Stimulated activated CD8-positive, alpha-beta memory T cell treated with anti-CD3 and anti-CD28 coated beads, Interleukin-7, amount 100 ng/mL, for 1 hour (primary cell): Measurements from ENCODE around the gene TP53INP2.
"Not testable (repeated sequence)": the region's sequence is repeated elsewhere in the genome, so short reads cannot be mapped to it uniquely, and the experiment has no call there.

Source experiments
- DNase-seq, 2 donors: peaks; one replicate each; pipeline ENCODE4 v3.0.0-alpha.2; 2020; ENCODE audit warnings: low read depth in 2 of 2

TP53INP2 gene

DNA sequence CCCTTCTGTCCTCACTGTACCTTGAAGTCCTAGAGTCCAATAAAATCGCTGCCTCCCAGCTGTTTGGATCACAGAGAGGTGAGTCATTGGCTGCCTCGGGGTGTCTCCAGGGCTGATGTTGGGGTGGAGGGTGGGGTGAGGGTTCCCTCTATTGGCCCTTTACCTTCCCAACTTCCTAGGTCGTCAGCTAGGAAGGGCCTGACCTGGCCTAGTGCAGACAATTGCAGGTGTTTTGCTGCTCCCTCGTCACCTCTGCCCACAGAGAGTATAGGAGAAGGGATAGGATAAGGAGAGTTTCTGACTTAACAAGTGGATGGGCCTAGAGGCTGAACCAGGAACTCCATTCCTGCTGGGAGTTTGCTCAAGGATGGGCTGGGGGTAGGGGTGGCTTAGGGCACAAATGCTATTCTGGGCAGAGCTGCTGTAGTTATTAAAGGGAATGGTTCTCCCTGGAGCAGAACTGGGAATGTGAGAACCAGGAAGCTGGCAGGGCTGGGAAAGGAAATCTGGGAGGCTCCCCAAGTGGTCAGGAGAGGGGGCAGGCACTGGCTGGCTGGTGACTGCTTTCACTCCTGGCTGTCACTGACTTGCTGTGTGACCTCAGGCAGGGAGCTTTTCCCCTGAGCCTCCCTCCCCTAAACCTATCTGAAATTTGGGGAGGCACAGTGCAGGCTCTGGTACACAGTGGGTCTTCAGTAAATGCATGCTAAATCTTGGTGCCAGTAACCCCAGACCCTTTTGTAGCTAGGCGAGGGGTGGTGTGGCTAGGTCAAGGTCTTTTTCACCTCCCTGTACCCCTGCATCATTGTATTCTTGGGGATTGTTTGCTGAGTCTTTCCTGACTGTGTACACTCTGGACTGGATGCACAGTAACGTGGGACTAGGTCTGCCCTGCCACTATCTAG lies 1.5 kb downstream of the TP53INP2 start:
- no peak for DNase-seq

DNA sequence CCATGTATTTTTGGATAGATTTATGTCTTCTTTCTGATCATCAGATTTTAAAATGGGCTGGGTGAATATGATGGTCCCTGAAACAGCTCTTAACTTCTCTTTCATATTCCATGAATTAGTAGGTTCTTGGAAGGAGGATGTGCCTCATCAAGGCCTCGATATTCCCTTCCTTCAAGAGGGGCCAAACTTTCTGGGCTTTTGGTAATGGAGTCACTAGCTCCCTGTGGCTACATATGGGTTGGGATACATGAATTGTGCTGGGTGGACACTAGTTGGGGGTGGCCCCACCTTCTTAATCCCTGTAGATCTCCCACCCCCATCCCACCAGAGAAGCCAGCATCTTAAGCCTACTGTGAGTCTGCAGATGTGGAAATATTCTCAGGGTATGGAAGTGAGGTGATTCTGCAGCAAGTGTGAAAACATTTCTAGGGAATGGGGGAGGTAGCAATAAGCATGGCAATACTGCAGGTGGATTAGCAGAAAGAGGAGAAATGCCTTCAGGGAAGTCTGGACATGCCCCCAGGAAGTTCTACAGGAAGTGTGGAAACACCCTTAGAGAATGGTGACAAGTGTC lies 2.2 kb downstream of the TP53INP2 start:
- no peak for DNase-seq

DNA sequence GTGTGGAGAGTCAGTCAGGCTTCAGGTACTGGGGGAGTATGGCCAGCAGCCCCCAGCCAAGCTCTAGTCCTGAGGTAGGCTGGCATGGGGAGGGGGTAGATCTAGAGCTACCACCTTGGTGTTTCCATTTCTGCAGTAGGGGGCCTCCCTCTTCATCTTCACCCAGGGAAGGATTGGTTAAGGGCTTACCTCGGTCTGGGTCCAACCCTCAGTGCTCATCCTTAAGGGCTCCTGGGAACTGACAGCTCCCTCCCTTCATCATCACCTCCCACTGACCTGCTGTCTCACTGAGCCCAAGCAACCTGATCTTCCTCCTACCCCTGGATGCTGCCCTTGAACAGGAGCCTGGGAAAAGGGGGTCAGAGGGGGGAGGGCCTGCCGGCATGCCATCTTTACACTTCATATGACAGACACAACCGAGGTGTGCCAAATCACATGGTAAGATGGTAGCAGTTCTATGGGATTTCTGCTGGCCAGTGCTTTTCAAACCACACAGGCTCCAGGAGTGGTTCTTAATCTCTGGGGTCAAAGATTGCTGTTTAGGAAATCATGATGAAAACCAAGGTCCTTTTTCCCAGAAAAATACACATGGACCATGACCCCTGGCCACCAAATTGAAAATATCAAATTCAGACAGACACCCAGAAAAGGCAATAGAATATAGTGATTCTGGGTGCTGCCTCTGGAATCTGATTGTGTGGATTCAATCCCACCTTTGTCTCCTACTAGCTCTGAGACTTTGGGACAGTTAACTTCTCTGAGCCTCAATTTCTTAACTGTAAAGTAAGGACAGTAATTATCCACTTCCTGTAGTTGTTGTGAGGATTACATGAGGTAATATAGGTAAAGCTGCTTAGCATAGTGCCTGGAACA lies 3.0 kb downstream of the TP53INP2 start:
- DNase-seq, result no peak

DNA sequence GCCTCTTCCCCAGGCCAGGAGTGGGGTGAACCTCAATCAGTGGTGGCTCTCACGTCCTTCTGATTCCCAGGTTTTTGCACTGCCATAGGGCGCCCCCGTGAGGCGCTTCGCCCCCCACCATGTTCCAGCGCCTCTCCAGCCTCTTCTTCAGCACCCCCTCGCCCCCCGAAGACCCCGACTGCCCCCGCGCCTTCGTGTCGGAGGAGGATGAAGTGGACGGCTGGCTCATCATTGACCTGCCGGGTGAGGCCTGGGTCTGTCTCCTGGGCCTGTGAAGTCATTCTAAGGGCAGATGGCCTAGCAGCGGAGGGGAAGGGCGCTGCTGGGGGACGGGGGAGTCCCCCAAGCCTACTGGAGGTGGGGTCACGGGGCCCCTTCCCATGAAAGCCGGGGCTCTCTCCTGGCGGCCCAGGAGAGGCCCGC lies 4.5 kb downstream of the TP53INP2 start:
- peak; percentile 20 to 32 for DNase-seq

DNA sequence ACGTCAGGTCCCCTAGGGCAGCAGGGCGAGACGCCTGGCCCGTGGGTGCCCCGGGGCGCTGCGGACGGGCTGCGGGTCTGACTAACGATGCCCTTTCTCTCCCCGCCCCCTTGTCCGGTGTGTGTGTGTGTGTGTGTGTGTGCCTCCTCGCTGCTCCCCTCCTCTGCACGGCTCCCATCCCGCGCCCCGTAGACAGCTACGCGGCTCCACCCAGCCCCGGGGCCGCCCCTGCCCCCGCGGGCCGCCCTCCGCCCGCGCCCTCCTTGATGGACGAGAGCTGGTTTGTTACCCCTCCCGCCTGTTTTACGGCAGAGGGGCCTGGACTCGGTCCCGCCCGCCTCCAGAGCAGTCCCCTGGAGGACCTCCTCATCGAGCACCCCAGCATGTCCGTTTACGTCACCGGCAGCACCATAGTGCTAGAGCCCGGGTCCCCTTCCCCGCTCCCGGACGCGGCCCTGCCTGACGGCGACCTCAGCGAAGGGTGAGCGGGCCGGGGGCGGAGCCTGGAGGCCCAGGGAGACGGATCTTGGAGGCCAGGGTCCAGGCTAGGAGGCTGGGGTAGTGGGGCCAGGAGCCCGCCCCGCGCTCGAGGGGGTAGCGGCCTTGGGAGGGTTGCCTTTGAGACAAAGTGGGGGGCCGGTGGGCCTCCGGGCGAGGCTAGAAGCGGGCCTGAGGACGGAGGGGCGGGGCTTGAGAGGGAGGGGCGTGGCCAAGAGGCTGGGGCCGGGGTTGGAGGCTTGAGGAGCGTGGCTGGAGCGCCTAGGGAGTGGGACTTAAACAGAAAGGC lies 5.1 kb downstream of the TP53INP2 start:
- DNase-seq, result peak; percentile 49 to 59

DNA sequence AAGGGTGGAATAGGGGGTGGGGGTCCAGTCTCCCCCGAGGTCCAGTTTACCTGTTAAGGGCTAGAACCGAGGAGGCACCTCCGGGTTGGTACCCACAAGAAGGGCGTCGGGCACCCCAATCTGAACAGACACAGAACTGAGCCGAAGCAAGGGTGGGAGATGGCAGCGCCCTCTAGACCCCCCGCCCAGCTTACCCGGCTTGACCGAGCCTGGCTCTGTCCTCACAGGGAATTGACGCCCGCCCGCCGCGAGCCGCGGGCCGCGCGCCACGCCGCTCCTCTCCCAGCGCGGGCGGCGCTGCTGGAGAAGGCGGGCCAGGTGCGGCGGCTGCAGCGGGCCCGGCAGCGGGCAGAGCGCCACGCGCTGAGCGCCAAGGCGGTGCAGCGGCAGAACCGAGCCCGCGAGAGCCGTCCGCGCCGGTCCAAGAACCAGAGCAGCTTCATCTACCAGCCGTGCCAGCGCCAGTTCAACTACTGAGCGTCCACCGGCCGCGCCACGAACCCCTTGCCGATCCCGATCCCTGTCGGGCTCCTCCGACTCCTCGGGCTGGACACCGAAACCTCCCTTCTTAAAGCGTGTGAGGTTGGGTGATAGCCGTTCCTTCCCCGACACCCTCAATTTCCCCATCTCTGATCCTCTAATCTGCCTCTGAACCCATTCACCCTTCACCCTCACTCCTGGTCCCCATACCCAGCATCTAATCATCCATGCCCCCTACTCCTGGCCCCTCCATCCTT lies 5.9 kb downstream of the TP53INP2 start:
- DNase-seq, result peak in 1 of 2 donors; percentile 21

DNA sequence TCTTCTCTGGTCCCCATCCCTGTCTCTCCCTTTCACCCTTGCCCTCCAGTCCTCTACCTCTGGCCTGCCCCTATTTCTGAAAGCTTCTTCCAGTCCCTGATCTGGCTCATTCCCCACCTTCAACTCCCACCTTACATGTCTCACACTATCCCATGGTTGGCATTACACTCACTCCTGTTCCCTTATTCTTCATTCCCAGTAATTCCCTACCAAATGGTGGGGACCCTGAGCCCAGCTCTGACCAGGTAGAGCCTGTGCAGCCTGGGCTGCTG lies 6.4 kb downstream of the TP53INP2 start:
- no peak for DNase-seq

DNA sequence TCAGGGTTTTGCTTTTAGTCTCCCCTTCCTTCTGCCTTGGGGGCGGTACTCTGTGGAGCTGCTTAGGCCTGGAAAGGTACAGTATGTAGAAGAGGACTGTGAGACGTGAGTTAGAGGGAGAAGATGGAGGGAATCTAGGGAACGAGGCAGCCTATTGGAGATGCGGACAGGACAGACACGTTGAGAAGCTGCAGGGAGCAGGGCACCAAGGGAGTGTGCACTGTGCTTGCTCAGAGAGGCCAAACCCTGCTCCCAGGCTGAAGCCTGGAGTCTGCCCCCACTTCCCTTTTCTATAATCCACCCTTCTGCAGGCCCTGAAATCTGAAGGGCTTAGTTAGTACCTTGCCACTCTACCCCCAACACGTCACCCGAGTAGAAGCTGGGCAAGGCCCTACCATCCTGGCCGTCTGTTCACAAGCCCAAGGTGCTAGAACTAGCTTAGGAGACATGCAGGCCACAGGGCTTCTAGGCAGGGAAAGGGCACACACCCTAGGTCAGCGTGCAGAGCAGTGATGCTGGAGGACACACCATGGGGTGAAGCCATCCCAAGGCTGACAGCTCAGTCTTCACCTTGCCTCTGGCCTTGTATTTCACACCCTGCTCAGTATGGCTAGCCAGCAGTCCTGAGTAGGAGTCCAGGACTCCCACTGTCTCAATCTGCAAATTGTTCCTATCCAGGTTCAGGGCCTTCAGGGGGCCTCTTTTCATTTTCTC lies 6.9 kb downstream of the TP53INP2 start:
- no peak for DNase-seq

DNA sequence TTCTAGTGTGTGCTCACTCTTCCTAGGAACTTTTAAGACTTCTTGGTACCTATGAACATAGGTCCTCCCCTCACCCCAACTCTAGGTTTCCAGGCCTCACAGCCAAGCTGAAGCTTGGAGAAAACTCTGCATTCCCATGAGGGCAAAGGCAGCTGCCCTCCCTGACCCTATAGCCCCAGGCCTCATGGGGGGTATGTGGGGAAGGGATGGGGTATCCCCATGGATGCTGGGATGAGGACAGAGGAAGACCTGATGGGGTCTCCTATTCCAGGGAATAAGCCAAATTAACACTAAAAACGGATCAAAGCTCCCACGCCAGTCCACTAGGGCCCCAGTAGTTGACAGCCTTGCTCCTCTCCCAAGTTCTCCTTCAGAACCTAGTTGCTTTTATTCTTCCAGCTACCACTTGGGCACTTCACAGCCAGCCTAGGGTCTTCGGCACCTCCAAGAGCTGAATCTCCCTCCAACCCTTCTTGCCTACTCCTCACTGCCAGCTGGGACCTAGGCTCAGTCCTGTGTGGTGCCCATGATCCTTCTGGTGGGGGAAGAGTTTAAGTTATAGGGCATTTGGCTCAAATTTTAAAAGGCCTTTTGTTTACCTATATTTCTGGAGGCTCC lies 7.8 kb downstream of the TP53INP2 start:
- no peak for DNase-seq

DNA sequence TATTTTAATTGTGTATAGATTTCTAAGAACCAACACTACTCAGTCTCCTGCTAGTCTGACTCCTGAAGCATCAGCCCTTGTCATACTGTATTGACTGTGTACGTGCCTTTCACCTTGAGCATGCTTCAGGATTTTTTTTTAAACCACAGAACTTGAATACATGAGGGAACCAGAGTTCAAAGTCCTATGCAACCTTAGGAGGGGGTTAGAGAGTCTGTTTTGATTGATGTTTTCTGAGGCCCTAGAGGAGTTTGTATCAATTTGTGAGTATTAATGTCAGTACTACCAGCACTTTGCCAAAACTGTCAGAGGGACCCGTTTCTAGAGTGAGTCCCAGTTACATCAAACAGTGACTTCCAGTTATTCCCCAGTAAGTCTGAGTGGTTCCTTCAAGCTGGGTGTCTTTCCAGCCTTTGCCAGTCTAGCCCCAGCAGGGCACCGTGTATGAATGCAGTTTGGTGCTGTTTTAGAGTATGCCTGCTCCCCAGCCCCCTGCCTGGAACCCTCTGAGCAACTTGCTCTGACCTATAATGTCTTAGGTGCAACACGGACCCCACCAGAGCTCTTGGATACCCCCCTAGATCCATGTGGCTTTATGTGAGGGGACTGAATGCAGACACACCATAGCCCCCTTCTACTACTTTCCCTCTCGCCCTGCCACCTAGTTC lies 8.5 kb downstream of the TP53INP2 start:
- DNase-seq, result no peak

DNA sequence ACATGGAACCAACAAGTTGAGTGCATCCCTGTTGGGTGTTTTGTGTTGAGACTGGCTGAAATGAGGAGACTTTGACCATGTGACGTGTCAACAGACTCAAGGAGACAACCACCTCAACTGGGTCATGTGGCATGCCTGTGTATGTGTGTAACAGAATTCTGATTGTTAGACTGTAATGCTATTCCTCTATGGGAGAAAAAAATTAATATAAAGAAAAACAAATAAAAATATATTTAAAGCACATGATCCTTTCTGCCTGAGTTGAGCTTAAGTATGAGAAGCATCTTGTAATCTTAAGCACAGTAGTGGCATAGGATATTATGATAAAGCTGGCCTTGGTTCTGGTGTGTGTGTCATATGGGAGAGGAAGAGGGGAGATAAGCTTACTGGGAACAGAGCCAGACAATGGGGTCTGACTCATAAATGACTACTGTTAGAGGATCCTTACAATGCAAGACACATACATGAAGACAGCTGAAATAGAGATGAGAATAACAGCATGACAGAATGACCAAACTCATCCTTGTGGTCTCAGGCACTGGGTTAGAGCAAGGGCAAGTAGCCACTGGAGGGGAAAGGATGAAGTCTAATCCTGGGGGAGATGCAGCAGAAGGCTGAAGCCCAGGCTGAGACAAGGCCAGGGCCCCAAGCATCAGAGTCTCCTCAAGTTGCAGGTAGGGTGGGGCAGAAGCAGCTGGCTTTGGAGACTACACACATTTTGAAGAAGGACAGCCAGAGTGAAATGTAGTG lies 9.2 kb downstream of the TP53INP2 start:
- DNase-seq, result no peak

DNA sequence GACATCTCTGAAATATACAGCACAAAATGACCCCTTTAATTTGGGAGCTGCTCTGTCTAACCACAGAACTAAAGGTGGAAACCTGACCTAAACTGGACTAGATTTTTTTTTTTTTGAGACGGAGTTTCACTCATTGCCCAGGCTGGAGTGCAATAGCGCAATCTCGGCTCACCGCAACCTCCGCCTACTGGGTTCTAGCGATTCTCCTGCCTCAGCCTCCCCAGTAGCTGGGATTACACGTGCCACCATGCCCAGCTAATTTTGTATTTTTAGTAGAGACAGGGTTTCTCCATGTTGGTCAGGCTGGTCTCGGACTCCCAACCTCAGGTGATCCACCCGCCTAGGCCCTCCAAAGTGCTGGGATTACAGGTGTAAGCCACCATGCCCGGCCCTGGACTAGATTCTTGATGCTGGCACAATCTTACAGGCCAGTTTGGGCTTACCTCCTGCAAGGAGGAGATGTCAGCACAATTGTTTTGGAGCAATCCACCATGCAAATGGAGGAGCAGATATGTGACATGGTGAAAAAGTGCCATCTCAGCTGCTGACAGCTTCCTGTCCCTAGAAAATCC lies 9.9 kb downstream of the TP53INP2 start:
- DNase-seq, result not testable (repeated sequence)

DNA sequence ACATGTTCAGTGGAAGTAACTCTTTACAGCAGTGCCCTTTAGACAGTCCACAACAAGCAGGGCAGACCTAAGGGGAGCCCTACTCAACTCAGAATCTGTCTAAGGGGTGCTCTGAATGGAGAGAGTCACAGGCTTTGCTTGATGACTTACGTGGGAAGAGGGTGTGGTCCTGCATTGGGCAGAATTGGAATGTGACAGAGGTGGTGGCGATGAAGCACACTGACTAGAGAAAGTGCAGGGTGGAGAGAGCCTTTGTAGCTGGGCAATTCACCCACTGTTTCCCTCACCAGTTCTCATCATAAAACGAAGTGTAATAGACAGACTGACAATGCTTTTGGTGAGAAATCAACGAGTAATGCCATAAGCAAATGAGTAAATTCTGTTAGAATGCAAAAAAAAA lies 11.2 kb downstream of the TP53INP2 start:
- no peak for DNase-seq

DNA sequence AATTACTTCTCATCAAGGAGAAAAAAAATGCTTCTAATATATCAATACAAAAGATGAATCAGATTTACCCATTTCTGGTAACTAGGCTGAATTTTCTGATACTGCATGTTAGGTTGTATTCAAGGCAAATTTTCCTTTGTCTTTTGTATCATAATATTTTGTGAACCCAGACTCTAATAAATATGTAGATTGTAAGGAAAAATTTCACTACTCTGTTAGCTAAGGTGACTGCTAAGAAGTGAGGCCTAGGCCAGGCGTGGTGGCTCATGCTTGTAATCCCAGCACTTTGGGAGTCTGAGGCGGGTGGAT lies 12.7 kb downstream of the TP53INP2 start:
- DNase-seq, result no peak

DNA sequence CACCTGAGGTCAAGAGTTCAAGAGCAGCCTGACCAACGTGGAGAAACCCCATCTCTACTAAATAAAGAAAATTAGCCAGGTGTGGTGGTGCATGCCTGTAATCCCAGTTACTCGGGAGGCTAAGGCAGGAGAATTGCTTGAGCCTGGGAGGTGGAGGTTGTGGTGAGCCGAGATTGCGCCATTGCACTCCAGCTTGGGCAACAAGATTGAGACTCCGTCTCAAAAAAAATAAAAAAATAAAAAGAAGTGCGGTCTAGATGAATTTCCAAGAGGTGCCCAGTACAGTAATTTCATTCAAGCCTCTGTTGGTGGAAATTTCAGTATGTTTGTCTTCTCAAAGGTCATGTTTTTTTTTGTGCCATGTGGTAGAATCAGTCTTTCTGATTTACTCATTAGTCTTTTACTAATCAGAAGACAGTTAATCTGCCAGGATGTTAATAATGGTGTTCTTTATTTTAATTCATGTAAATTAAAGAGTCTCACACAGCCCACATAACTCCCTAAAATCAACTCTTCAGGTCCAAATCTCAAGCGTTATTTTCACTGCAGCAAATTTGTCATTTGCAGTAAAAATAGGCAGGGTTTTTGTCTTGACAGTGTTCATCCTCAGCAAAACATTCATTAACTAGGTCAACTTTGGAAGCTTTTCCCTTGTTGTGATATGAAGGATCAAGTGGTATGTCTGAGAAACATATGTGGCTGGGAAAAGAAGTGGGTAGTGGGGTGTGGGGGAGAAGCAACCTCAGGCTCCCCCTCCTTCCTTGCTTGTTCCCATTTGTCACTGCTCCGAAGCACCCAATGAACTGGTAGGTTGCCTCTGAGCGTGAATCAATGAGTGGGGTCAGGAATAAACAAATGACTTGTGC lies 13.3 kb downstream of the TP53INP2 start:
- no peak for DNase-seq

DNA sequence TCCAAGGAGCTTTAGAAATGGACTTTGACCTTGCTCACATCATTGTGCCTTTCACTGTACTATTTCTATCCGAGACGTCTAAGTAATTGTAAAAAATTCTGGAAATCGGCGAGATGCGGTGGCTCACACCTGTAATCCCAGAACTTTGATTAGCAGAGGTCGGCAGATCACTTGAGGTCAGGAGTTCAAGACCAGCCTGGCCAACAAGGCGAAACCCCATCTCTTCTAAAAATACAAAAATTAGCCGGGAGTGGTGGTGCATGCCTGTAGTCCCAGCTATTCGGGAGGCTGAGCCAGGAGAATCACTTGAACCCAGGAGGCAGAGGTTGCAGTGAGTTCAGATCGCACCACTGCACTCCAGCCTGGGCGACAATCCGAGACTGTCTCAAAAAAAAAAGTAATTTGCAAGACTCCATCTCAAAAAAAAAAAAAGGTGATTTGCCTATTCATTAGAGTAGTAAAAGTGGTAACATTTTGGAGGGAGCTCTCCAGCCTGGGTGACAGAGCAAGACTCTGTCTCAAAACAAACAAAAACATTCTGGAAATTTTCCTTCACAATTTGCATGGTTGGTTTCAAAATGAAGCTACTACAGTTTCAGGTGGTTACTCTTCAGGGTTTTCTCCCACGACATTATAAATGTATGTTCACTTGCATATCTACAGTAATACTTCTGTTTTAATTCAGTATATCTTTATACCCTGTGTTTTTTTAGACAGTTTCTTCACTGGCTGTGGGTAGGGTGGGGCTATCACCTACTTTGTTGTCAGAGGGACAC lies 15.3 kb downstream of the TP53INP2 start:
- DNase-seq, result not testable (repeated sequence)

DNA sequence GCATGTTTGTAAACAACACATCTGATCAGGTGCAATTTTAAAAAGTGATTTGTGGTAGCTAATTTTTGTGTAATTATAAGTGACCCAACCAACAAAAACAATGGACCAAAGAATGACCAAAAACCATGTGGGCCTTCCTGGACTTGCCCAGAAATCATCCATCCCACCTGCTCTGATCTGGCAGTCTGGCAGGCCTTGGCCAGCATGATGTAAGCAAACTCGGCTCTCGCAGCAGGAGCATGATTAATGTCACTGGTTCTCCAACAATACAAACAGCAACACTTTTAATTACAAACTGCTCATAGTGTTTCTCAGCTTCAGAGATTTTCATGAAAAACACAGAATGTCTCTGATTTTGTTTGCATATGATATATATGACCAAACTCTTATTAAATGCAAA lies 16.1 kb downstream of the TP53INP2 start:
- DNase-seq, result no peak
